ENCODE results near the gene TK1. TPM values are rescaled to one million over a fixed set of nuclear protein-coding genes. Genes with fewer than 3 reads are reported as not detected.

The TK1 gene
- total and polyA plus RNA-seq, 3 experiments from 2014 or later = 2.2 to 86.2 (median 84.4) TPM

DNA sequence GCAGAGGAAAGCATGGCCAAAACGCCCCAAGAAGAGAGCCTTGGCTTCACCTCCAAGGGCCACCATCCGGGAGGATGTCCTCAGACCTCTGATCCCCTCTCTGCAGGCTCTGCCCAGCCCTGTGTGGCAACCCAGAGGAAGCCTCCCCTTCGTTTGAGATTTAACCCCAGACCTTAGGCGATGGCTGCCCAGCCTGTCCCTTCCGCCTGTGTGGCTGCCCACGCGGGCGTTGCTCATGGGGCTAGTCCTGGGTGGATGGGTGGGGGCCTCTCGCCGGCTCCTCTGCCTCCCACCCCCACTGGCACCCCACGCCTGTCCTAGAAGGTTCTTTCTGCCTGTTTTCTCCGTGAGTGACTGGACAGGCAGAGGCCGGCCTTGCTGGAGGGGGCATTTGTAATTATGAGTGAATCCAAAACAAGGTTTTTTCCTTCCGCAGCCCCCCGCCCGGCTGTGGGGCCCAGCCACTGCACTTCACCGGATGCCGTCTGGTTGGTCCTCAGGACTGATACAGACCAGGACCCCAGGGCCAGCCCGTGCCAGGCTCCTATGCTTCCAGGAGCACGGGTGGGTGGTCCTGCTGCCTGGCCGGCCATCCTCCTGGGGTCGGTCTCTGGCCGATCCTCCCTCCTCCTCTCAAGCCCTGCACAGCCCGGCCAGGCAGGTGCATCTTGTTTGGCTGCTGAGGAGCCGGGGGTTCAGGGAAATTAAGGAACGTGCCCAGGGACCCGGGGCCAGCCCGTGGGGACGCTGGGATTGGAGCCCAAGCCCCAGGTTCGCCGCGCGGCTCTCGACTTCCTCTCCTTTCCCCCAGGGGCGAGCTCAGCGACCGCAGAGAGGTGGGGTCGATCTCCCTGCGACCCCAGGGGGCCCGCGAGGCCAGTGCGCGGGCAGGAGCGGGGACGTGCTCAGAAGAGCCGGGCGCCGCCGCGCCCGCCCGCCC is 44.4 kb upstream of the TK1 start, which contains the start of gene TMEM235:
Gene TMEM235 (plus strand): TSS at position 636 of the 940 bp plus-strand sequence. CDS start 393 bp downstream, outside the sequence.
- Mint-ChIP-seq H3K36me3 (no peaks in the 10 kb centered on the region), H3K4me1 (peaks cover 3 to 13% (median 9%) of the 10 kb centered on the region in 3 donors), H3K4me3 (peak within 1 kb of the TSS in 1 of 7 donors; percentile 14), H3K27me3 (peaks cover 27 to 36% of the 10 kb centered on the region in 2 donors), H3K9me3 (no peaks in the 10 kb centered on the region), H3K27ac (no peak within 1 kb of the TSS)
- peaks cover 12% of the 10 kb centered on the region for H3K27me3 ChIP-seq (ENCODE audit: insufficient read depth, low read length, poor library complexity, severe bottlenecking)
- ChIA-PET POLR2A (no interaction called here), CTCF (no interaction called here)
- no peaks in the 10 kb centered on the region for H3K4me1 ChIP-seq (ENCODE audit: insufficient read depth, low read length)
- DNase-seq = no peak
- H3K36me3 ChIP-seq (ENCODE audit: insufficient read depth, low read length) = no peaks in the 10 kb centered on the region
- H3K9me3 ChIP-seq (ENCODE audit: low read length) = no peaks in the 10 kb centered on the region
- H3K27ac ChIP-seq (ENCODE audit: low read depth, low read length) = no peak within 1 kb of the TSS
- no peak within 1 kb of the TSS for H3K4me3 ChIP-seq (ENCODE audit: low read length)

DNA sequence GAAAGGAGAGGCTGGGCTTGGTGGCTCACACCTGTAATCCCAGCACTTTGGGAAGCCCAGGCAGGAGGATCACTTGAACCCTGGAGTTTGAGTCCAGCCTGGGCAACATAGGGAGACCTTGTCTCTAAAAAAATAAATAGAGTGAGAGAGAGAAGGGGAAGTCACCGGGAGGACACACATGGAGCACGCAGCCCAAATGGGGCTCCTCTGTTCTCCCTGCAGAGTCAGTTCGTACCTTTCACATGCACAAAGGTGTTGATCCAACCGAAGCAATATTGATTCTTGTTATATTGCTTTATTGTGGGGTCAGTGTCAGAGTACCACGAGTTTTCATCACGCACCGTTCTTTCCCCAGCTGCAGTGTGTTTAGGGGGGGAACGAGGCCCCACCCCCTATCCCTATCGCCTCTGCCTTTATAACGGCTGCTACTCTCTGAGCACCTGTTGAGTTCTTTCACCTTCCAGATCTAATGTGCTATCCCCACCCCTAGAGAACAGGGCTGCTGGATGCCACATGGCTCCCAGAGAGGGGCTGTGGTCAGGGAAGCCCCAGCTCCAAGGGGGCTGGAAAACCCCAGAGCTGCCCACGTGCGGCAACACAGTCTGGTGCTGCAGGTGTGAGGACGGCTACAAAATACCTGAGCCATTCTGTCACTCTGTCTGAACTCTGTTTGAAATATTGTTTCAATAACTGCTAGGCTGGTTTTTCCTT is 43.6 kb upstream of the TK1 start:
- H3K4me3 Mint-ChIP-seq = no peak overlapping the region
- DNase-seq = no peak
- no peaks in the 10 kb centered on the region for H3K9me3 ChIP-seq (ENCODE audit: low read length)
- H3K27ac ChIP-seq (ENCODE audit: low read depth, low read length) = no peak overlapping the region
- peaks cover 12% of the 10 kb centered on the region for H3K27me3 ChIP-seq (ENCODE audit: insufficient read depth, low read length, poor library complexity, severe bottlenecking)
- H3K9me3 Mint-ChIP-seq = no peaks in the 10 kb centered on the region
- ChIA-PET CTCF (no interaction called here), POLR2A (no interaction called here)
- no peaks in the 10 kb centered on the region for H3K36me3 ChIP-seq (ENCODE audit: insufficient read depth, low read length)
- H3K27me3 Mint-ChIP-seq = peaks cover 27 to 36% of the 10 kb centered on the region in 2 donors
- H3K4me1 ChIP-seq (ENCODE audit: insufficient read depth, low read length) = no peaks in the 10 kb centered on the region
- H3K36me3 Mint-ChIP-seq = no peaks in the 10 kb centered on the region
- H3K27ac Mint-ChIP-seq = no peak overlapping the region
- no peak overlapping the region for H3K4me3 ChIP-seq (ENCODE audit: low read length)
- H3K4me1 Mint-ChIP-seq = peaks cover 3 to 13% (median 9%) of the 10 kb centered on the region in 3 donors

DNA sequence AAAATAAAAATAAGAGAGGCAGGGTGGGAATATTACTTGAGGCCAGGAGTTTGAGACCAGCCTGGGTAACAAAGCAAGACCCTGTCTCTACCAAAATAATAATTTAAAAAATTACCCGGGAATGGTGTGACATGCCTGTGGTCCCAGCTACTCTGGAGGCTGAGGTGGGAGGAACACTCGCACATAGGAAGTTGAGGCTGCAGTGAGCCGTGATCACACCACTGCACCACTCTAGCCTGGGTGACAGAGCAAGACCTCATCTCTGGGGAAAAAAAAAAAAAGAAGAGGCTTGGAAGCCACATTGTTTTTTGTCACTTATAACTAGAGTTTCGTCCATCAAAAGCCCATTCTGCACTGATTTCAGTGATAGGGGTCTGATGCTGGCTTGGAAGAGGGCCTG is 41.3 kb upstream of the TK1 start:
- Histone ChIP-seq H3K4me1 (ENCODE audit: insufficient read depth, low read length) (no peaks in the 10 kb centered on the region), H3K9me3 (ENCODE audit: low read length) (no peaks in the 10 kb centered on the region), H3K27ac (ENCODE audit: low read depth, low read length) (no peak overlapping the region), H3K27me3 (ENCODE audit: insufficient read depth, low read length, poor library complexity, severe bottlenecking) (peaks cover 12% of the 10 kb centered on the region), H3K4me3 (ENCODE audit: low read length) (no peak overlapping the region), H3K36me3 (ENCODE audit: insufficient read depth, low read length) (no peaks in the 10 kb centered on the region)
- peaks cover 3 to 13% (median 9%) of the 10 kb centered on the region in 3 donors for H3K4me1 Mint-ChIP-seq
- no peak for DNase-seq
- no peaks in the 10 kb centered on the region for H3K9me3 Mint-ChIP-seq
- no peak overlapping the region for H3K27ac Mint-ChIP-seq
- POLR2A ChIA-PET = no interaction called here
- peaks cover 25 to 32% of the 10 kb centered on the region in 2 donors for H3K27me3 Mint-ChIP-seq
- no peaks in the 10 kb centered on the region for H3K36me3 Mint-ChIP-seq
- no peak overlapping the region for H3K4me3 Mint-ChIP-seq
- CTCF ChIA-PET = no interaction called here

DNA sequence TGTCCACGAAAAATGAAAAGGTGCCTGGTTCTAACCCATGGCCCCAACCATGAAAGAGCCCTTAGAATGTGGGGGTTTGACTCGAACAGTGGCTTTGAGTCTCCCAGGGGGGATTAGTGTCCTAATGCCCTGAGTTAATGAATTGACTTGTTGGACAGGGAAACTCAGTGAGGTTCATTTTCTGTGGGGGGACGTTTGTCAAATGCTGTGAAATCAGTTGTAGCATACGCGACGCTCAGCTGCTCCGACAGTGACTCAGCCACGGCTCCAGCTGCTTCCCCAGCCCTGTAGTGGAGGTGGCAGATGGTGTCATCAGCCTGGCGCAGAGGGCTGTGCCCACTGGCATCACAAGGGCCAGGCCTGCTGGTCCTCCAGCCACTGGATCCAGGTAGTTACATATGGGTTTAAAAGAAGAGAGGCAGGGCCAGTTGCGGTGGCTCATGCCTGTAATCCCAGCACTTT is 40.6 kb upstream of the TK1 start:
- ChIA-PET POLR2A (no interaction called here), CTCF (no interaction called here)
- no peak for DNase-seq
- Mint-ChIP-seq H3K9me3 (no peaks in the 10 kb centered on the region), H3K4me1 (peaks cover 0 to 9% (median 4%) of the 10 kb centered on the region in 3 donors), H3K27ac (no peak overlapping the region), H3K4me3 (peak overlapping the region in 1 of 7 donors; percentile 11), H3K36me3 (no peaks in the 10 kb centered on the region), H3K27me3 (peaks cover 19 to 26% of the 10 kb centered on the region in 2 donors)
- Histone ChIP-seq H3K4me1 (ENCODE audit: insufficient read depth, low read length) (peaks cover 5% of the 10 kb centered on the region), H3K4me3 (ENCODE audit: low read length) (no peak overlapping the region), H3K9me3 (ENCODE audit: low read length) (no peaks in the 10 kb centered on the region), H3K27me3 (ENCODE audit: insufficient read depth, low read length, poor library complexity, severe bottlenecking) (peaks cover 12% of the 10 kb centered on the region), H3K27ac (ENCODE audit: low read depth, low read length) (no peak overlapping the region), H3K36me3 (ENCODE audit: insufficient read depth, low read length) (no peaks in the 10 kb centered on the region)

DNA sequence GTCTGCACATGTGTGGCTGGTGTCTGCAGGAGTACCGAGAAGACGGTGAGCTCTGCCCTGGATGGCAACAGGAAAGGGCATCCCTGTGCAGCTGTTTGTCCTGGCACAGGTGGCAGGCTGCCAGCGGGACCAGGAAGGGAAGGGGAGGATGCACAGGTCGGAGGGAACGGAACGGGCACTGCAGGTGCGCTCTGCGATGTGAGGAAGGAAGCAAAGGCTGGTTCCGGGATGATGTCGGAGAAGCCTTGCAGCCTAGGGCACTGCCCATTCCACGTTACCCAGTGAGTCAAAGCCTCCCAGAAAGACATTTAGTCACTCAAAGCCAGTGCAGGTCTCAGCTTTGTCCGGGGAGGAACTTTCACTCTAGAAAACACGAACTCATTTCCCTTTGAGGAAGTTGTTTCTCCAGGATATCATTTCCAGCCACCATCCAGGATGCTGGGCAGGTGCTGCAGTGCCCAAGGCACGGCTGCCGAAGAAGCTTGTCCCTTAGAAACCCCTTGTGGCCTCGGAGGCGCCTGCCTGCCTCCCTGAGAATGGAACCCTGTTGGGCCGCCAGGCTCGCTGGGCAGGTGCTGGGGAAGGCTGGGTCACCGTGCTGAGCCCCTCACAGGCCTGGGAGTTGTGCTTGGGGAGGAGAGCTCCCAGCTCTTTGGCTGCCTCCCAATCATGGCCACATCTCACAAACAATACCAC is 40.1 kb upstream of the TK1 start:
- DNase-seq = no peak
- no peak overlapping the region for H3K27ac ChIP-seq (ENCODE audit: low read depth, low read length)
- Mint-ChIP-seq H3K36me3 (no peaks in the 10 kb centered on the region), H3K4me1 (peaks cover 0 to 4% (median 4%) of the 10 kb centered on the region in 3 donors), H3K27me3 (peaks cover 14 to 21% of the 10 kb centered on the region in 2 donors), H3K4me3 (peak overlapping the region in 1 of 7 donors; percentile 40), H3K27ac (no peak overlapping the region), H3K9me3 (no peaks in the 10 kb centered on the region)
- H3K27me3 ChIP-seq (ENCODE audit: insufficient read depth, low read length, poor library complexity, severe bottlenecking) = peaks cover 12% of the 10 kb centered on the region
- no peaks in the 10 kb centered on the region for H3K36me3 ChIP-seq (ENCODE audit: insufficient read depth, low read length)
- H3K4me1 ChIP-seq (ENCODE audit: insufficient read depth, low read length) = peaks cover 5% of the 10 kb centered on the region
- POLR2A ChIA-PET = no interaction called here
- H3K4me3 ChIP-seq (ENCODE audit: low read length) = no peak overlapping the region
- CTCF ChIA-PET = interaction anchor here (1.7 kb wide), 1 partner anchor 24 kb away, joined by 4 read pairs; no protein-coding TSS in a partner anchor
- no peaks in the 10 kb centered on the region for H3K9me3 ChIP-seq (ENCODE audit: low read length)

DNA sequence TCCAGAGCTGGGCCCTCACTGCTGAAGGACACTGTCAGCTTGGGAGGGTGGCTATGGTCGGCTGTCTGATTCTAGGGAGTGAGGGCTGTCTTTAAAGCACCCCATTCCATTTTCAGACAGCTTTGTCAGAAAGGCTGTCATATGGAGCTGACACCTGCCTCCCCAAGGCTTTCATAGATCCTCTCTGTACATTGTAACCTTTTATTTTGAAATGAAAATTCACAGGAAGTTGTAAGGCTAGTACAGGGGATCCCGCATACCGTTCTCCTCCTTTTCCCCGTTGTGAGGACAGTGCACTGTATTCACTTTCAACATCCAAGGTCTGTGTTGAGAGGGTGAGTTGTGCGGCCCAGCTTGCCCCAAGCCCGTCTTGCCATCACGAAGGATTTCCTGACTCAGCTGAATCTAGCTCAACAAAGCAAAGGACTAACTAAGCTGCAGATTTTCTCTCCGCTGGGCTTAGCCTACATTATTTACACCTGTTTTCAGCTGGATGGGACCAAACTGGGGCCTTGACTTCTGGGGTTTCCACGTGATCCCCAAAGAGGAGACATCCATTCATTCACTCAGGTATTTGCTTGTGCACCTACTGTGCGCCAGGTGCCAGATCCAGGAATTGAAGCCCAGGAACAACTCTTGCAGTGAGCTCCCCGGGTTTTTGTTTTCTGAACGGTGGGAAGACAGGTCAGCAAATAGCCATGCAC is 39.4 kb upstream of the TK1 start:
- H3K4me1 Mint-ChIP-seq = peaks cover 0 to 4% (median 4%) of the 10 kb centered on the region in 3 donors
- no peak for DNase-seq
- H3K4me3 ChIP-seq (ENCODE audit: low read length) = no peak overlapping the region
- CTCF ChIA-PET = interaction anchor here (1.7 kb wide), 1 partner anchor 25 kb away, joined by 4 read pairs; no protein-coding TSS in a partner anchor
- no peaks in the 10 kb centered on the region for H3K9me3 Mint-ChIP-seq
- POLR2A ChIA-PET = no interaction called here
- peaks cover 5% of the 10 kb centered on the region for H3K4me1 ChIP-seq (ENCODE audit: insufficient read depth, low read length)
- H3K27me3 Mint-ChIP-seq = peaks cover 12 to 17% of the 10 kb centered on the region in 2 donors
- H3K27ac ChIP-seq (ENCODE audit: low read depth, low read length) = no peak overlapping the region
- H3K9me3 ChIP-seq (ENCODE audit: low read length) = no peaks in the 10 kb centered on the region
- H3K27ac Mint-ChIP-seq = peak overlapping the region in 1 of 8 donors; percentile 33
- peaks cover 10% of the 10 kb centered on the region for H3K27me3 ChIP-seq (ENCODE audit: insufficient read depth, low read length, poor library complexity, severe bottlenecking)
- no peaks in the 10 kb centered on the region for H3K36me3 Mint-ChIP-seq
- H3K4me3 Mint-ChIP-seq = no peak overlapping the region
- no peaks in the 10 kb centered on the region for H3K36me3 ChIP-seq (ENCODE audit: insufficient read depth, low read length)

DNA sequence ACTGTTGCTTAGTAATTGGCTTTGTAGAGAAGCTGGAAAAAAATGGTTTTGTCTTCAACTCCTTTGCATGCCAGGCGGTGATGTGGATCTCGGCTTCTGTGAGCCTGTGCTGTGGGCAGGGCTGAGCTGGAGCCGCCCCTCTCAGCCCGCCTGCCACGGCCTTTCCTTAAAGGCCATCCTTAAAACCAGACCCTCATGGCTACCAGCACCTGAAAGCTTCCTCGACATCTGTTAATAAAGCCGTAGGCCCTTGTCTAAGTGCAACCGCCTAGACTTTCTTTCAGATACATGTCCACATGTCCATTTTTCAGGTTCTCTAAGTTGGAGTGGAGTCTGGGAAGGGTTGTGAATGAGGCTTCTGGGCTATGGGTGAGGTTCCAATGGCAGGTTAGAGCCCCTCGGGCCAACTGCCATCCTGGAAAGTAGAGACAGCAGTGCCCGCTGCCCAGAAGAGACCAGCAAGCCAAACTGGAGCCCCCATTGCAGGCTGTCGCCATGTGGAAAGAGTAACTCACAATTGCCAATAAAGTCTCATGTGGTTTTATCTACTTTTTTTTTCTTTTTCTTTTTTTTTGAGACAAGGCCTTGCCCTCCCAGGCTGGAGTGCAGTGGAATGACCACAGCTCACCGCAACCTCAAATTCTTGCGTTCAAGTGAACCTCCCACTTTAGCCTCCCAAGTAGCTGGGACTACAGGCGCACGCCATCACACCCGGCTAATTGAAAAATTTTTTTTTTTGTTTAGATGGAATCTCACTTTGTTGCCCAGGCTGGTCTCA is 38.4 kb upstream of the TK1 start:
- H3K27me3 ChIP-seq (ENCODE audit: insufficient read depth, low read length, poor library complexity, severe bottlenecking) = peaks cover under 1% of the 10 kb centered on the region
- H3K9me3 ChIP-seq (ENCODE audit: low read length) = no peaks in the 10 kb centered on the region
- Mint-ChIP-seq H3K36me3 (no peaks in the 10 kb centered on the region), H3K9me3 (no peaks in the 10 kb centered on the region), H3K4me1 (peaks cover 0 to 4% (median 0%) of the 10 kb centered on the region in 3 donors), H3K4me3 (peak overlapping the region in 1 of 7 donors; percentile 59), H3K27ac (no peak overlapping the region), H3K27me3 (peaks cover 8% of the 10 kb centered on the region in 2 donors)
- H3K36me3 ChIP-seq (ENCODE audit: insufficient read depth, low read length) = no peaks in the 10 kb centered on the region
- CTCF ChIA-PET = interaction anchor here (1.7 kb wide), 1 partner anchor 26 kb away, joined by 4 read pairs; no protein-coding TSS in a partner anchor
- H3K4me1 ChIP-seq (ENCODE audit: insufficient read depth, low read length) = peaks cover 5% of the 10 kb centered on the region
- H3K27ac ChIP-seq (ENCODE audit: low read depth, low read length) = no peak overlapping the region
- DNase-seq = no peak
- H3K4me3 ChIP-seq (ENCODE audit: low read length) = no peak overlapping the region
- POLR2A ChIA-PET = interaction anchor here (0.6 kb wide), 1 partner anchor 63 kb away, joined by 6 read pairs; no protein-coding TSS in a partner anchor
